GM21447 (cell line): ENCODE measurements around the gene PRUNE2.

Experiments used
- ATAC-seq: cut with Tn5 transposase; IDR thresholded peaks from one replicate; pipeline ENCODE4 v1.9.1; 2021; ENCODE audit not compliant: unreplicated experiment

The PRUNE2 gene

GRCh38 chr9:76902395-76902794, 3.5 kb downstream of the PRUNE2 start:
- no peak for ATAC-seq

- no peak for ATAC-seq
Observed at GRCh38 chr9:76901801-76902200, 4.1 kb downstream of the PRUNE2 start.

- ATAC-seq, result no peak
Observed at GRCh38 chr9:76900884-76901440, 5.0 kb downstream of the PRUNE2 start.

DNA sequence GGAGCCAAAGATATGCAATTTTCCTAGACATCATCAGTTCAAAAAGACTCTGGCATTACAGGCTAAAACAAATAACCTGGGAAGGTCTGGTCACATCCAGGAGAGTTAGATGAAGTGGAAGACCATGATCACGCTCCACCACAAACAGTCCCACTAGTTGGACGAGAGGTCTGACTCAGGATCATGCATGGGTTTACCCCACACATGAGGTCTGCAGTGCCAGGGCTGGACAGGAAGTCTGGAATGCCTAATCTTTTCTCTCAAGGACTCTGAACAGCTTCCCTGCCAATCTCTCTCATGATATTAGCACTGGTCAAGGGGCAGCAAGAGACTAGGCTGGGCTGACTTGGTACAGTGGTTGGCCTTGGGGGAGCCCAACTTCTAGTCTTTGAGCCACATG, 7.1 kb downstream of the PRUNE2 start:
- ATAC-seq, result no peak

DNA sequence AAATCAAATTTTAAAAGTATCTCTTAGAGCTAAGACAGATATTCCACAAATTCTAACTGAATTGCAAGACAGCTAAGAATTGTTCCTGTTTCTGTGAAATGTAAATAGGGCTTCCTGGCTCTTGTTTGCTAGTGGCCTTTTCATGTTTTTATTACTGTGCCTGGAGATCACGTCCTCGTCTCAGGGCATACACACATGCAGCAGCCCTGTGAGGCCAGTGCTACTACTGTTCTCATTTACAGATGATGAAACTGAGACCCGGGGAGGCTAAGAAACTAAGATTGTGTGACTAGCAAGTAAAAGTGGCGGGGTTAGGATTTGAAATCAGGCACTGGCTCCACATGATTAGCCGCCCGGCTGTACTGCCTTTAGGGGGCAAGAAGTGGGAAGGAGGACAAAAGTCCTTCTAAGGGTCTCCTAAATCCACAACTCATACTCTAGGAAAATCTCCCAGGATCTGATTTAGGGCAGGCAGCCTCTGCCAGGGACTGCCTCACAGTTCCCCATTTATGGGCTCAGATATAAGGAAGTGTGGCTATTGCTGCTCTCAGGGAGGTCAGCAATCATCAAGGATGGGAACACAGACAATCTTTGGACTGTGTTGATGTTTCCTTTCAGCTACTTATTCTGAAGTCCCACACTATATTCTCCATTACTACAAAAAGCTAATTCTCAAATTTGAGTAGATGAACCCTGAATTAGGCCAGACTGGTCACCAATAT, 7.9 kb downstream of the PRUNE2 start:
- ATAC-seq, result no peak

GRCh38 chr9:76896035-76896434, 9.9 kb downstream of the PRUNE2 start:
- no peak for ATAC-seq

- ATAC-seq, result no peak
Observed at GRCh38 chr9:76895186-76895585, 10.7 kb downstream of the PRUNE2 start.

DNA sequence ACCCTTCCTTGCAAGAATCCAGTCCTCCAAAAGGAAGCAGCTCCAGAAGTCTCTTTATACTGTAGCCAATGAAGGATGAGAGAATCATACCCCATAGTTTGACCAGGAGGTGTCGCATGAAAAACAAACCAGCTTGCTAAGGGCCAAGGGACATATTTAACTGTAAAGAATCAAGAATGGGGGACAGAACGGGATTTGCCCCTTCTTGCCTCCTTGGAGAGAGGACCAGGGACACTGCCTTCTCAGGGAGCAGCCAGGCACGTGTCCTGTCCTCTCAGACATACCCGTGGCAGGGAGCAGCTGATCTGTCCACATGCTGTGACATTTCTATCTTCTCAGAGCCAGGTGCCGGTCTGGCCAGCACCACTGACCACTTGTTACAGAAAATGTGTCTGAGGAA, 11.7 kb downstream of the PRUNE2 start:
- no peak for ATAC-seq

DNA sequence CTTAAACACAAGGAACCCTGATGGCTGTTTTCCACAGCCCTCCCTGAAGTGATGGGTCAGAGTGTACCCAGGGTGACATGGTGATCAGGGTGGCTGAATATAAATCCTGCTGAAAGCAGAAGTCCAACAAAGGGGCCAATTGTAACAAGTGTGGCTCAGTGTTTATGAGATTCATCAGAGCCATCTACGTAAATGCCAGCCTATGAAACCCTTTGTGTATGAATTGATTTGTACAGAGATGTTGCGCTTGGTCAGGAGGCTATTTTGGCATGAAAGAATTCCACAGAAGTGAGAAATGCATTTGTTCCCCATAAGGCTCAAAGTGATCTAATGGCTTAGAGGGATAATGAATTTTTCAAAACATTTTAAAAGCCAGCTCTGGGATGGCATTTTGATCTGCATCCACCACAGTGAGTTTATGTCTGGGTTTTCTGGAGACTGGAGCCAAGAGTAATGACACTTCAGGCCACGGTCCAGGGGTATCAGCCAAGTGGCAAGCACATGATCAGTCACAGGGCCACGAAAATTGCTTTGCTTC, 12.4 kb downstream of the PRUNE2 start:
- no peak for ATAC-seq

DNA sequence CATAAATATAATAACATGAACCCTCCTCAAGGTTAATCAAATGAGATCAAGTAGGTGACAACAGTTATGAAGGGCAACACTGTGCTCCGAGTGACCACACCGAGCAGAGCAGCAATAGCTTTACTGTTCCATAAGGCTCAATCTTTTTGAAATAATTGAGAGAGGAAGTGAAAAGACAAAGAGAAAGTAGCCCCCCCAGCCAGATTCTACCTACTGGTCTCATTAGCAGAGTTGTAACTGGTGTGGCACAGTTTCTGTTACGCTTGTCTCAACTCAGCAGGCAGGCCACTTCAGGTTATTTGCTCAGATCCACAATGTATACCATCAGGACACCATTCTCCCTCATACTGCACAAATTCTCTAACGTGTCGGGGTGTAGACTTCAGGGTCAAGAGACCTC, 14.0 kb downstream of the PRUNE2 start:
- no peak for ATAC-seq

DNA sequence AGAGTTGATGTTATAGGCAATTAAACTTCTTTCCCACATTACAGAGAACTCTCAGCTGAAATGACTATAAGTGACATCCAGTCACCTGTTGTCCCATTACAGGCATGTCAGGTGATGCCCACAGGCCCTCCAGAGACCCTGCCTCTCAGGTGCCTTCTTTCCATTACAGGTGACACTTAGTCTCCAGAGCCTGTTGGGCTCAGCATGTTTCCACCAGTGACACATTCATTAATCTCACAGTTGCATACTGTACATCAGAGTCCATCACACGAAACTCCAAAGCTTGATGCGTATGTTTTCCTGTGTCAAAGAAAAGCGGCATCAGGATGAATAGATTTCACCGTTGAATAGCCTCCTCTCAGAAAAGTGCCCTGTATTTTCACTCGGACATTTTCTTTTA, 14.6 kb downstream of the PRUNE2 start:
- no peak for ATAC-seq

DNA sequence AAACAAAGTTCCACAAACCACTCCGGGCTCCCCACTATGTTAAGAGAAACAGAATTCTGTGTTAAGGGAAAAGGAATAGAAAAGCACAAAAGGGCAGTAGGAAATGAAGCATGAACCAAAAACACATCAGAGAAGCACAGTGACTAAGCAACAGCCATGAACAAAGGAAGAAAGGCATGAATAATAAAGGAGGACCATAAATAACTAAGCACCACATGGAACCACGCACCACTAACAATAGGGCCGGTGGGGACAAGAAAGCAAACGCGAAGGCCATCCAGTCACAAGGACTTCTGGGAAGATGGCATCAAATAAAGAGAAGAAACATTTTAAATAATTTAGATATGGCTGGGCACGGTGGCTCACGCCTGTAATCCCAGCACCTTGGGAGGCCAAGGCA, 18.0 kb downstream of the PRUNE2 start:
- no peak for ATAC-seq

GRCh38 chr9:76887003-76887821, 18.7 kb downstream of the PRUNE2 start:
- no peak for ATAC-seq

- no peak for ATAC-seq
Observed at GRCh38 chr9:76886318-76886717, 19.6 kb downstream of the PRUNE2 start.

- no peak for ATAC-seq
Observed at GRCh38 chr9:76884823-76885222, 21.1 kb downstream of the PRUNE2 start.

DNA sequence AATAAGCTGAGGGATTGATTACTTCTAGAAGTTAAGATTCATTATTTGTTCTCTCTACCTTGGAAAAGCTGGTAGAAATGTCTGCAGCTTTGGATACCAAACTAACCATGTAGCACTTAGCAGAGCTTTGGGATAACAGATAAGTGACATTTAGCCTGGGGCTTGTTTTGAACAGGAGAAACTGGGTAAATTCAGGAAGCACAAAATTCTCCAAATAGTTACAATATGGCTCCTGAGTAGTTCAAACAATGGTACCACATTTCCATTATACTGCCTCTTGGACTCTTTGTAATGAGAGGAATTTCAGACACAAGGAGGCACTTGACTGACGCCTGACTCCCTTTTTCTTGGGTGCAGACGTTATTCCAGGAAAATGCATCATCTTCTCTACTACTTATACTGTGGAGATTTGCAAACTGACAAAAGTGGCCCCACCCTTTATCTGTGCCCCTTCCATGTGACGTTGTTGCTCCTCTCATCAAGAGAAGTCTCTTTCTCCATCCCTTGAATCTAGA, 22.5 kb downstream of the PRUNE2 start:
- no peak for ATAC-seq

GRCh38 chr9:76882686-76883085, 23.2 kb downstream of the PRUNE2 start:
- ATAC-seq, result peak; percentile 90

DNA sequence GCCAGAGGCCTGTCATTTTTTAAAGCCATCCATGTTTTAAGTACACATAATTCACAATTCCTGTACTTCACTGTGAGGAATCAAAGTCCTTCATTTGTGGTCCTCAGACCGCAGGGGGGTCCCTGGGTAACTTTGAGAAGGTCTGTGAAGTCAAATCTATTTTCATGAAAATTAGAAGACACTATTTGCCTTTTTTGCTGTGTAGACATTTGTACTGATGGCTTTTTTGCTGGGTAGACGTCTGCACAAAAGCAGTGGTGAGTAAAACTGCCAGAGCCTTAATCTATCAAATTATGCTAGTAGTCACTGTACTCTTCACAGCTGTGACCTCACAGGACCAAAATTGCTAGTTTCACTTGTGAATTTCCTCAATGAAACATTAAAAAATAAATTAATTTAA, 25.7 kb downstream of the PRUNE2 start:
- no peak for ATAC-seq

- ATAC-seq, result no peak
Observed at GRCh38 chr9:76878933-76879332, 27.0 kb downstream of the PRUNE2 start.

DNA sequence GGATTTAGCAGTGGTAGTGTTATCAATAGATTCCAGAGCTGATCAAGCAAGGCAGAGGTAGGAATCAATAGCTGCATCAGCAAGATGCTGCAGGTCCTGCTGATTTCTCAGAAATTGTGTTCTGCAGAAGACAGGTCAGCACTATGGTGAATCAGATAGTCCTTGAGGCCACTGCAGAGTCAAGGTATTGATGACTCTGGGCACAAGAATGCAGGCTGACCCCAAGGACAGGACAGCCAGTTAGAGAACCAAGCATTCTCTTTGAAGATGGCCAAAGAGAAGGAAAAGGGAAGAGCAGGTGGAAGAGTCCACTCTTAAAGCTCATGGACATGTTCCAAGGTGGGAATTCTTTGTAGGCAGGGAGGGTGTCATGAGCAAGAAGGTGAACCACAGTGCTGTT, 28.0 kb downstream of the PRUNE2 start:
- no peak for ATAC-seq

- ATAC-seq, result no peak
Observed at GRCh38 chr9:76876098-76876497, 29.8 kb downstream of the PRUNE2 start.

GRCh38 chr9:76873821-76874220, 32.1 kb downstream of the PRUNE2 start:
- ATAC-seq, result no peak
